Uterus (tissue), 2 donors: Measurements from ENCODE around the gene MADD.

ENCODE experiments used
- CTCF ChIP-seq, 4 experiments: fragments of 200-600 bp in 2 of 4; fragments of 450-650 bp in 2 of 4; sonication (generic) in 2 of 4; IDR thresholded peaks; one replicate each; pipeline ENCODE4 v1.5.1; 2016 to 2019; ENCODE audit warnings: antibody characterized with exemption in 4 of 4, mild to moderate bottlenecking in 2 of 4, moderate library complexity in 1 of 4
- POLR2A ChIP-seq, 2 donors: fragments of 450-650 bp; IDR thresholded peaks; one replicate each; pipeline ENCODE4 v1.6.1; 2016; ENCODE audit warnings: antibody characterized with exemption in 2 of 2, mild to moderate bottlenecking in 1 of 2, moderate library complexity in 1 of 2

GRCh38 chr11:47336595-47336994 is 66.7 kb downstream of the MADD start:
- TF ChIP-seq CTCF (IDR thresholded peaks at IDR 0.05) (no peak), POLR2A (IDR thresholded peaks at IDR 0.05) (no peak)
